NCI-H2227 (cell line): ENCODE results near the gene GSTA2.
"Not testable (repeated sequence)": the region's sequence is repeated elsewhere in the genome, so short reads cannot be mapped to it uniquely, and the experiment has no call there.

Source experiments
- DNase-seq: peaks from one replicate; lab custom pipeline; 2025; ENCODE audit not compliant: unreplicated experiment; lab: John Stamatoyannopoulos, UW

The GSTA2 gene

GRCh38 chr6:52726741-52727535, 36.3 kb downstream of the GSTA2 start:
- no peak for DNase-seq

GRCh38 chr6:52726193-52726542, 37.1 kb downstream of the GSTA2 start:
- no peak for DNase-seq

GRCh38 chr6:52725535-52726192, 37.6 kb downstream of the GSTA2 start:
- DNase-seq, result no peak

GRCh38 chr6:52725143-52725534, 38.1 kb downstream of the GSTA2 start:
- no peak for DNase-seq

- DNase-seq, result peak; percentile 22
These were observed 38.7 kb downstream of the GSTA2 start for GRCh38 chr6:52724406-52725121.

GRCh38 chr6:52724042-52724405, 39.3 kb downstream of the GSTA2 start:
- no peak for DNase-seq

GRCh38 chr6:52720321-52720720, 43.0 kb downstream of the GSTA2 start:
- no peak for DNase-seq

- DNase-seq, result peak; percentile 8
These were observed 44.7 kb downstream of the GSTA2 start for GRCh38 chr6:52718550-52718949.

- DNase-seq, result not testable (repeated sequence)
These were observed 48.5 kb downstream of the GSTA2 start for GRCh38 chr6:52714761-52715160.

GRCh38 chr6:52712136-52712535, 51.1 kb downstream of the GSTA2 start:
- no peak for DNase-seq

GRCh38 chr6:52707963-52708680, 55.2 kb downstream of the GSTA2 start:
- no peak for DNase-seq

GRCh38 chr6:52706001-52706400, 57.3 kb downstream of the GSTA2 start:
- DNase-seq, result no peak

- not testable (repeated sequence) for DNase-seq
These were observed 58.3 kb downstream of the GSTA2 start for GRCh38 chr6:52704781-52705502.

- DNase-seq, result no peak
These were observed 59.2 kb downstream of the GSTA2 start for GRCh38 chr6:52704060-52704459.
